M059J (cell line): Measurements from ENCODE around the gene PFKP. TPM values are rescaled to one million over a fixed set of nuclear protein-coding genes. Genes with fewer than 3 reads are reported as not detected.
A peak's percentile ranks its signal among the peaks of the same experiment; 100 is the strongest.

Experiments used
- DNase-seq: peaks from one replicate; pipeline ENCODE4 v3.0.0-alpha.2; 2012; ENCODE audit warnings: low read depth
- total RNA-seq: library from RNA; depleted of rRNA; stranded (reverse); fragments of >200 nt; shearing (Covaris generic); gene quantifications from 2 replicates; pipeline ENCODE4 v1.2.3, GENCODE V29; 2014; rRNA removed

The PFKP gene
- total RNA-seq, result 104 and 158 TPM in 2 replicates

GRCh38 chr10:3067118-3067858, at the start of gene PFKP:
Gene PFKP, plus strand, starts transcription at chr10:3067548. Its CDS starts 48 bp downstream, at chr10:3067596.
- DNase-seq, result peak; percentile 30

- no peak for DNase-seq
These were observed 49.1 kb upstream of the PFKP start for GRCh38 chr10:3018247-3018646.

GRCh38 chr10:3020311-3020710, 47.0 kb upstream of the PFKP start:
- no peak for DNase-seq

DNA sequence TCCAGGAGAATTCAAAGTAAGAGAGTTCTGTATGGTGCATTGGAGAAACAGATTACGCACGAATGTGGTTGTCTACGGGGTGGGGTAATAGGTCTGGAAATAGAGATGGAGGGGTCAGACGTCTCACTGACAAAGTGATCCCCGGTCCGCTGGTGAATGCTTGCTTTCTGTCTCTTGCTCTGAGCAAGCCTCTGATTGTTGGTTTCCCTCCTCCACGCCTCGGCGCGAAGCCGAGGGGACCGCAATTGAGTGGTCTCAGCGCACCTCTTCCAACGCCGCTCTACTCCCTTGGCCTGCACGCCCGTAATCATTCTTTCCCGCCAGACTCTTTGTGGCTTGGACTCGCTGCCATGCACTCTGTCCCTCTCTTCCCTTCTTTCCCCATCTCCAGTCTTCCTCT, 46.5 kb upstream of the PFKP start:
- DNase-seq, result no peak

DNA sequence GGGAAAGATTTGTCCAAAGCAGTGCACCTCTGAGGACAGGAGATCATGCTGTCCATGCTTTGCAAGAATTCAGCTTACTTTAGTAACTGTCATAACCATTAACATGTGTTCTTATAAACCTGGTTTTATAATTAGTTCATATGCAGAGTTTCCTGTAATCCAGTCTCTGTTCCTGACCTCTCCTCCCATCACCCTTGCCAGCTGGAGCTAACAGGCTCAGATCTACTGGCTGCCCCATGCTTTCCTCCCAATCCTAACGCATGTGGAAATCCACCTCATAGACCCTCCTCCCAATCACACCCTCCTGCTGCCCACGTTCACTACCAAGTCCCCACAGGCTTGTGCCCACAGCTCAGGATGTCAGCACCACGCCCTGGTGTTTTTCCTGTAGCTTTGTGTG, 45.3 kb upstream of the PFKP start:
- no peak for DNase-seq

DNA sequence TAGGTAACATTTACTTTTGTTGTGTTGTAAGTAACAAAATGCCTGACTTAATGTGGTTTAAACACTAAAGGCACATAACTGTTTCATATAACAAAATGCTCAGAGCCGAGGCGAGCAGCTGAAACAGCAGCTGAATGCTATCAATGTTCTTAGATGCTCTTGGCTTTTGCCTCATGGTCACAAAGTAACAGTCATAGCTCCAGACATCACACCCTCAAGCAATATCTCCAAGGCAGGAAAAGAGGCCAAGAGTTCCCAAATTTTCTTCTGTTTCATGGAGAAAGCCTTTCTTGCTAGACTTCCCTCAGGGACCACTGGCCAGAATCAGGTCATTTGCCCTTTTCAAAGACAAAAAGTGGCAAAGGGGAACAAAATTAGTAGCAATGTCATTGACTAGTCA, 43.5 kb upstream of the PFKP start:
- DNase-seq, result no peak

GRCh38 chr10:3025026-3025683, 42.2 kb upstream of the PFKP start:
- no peak for DNase-seq

DNA sequence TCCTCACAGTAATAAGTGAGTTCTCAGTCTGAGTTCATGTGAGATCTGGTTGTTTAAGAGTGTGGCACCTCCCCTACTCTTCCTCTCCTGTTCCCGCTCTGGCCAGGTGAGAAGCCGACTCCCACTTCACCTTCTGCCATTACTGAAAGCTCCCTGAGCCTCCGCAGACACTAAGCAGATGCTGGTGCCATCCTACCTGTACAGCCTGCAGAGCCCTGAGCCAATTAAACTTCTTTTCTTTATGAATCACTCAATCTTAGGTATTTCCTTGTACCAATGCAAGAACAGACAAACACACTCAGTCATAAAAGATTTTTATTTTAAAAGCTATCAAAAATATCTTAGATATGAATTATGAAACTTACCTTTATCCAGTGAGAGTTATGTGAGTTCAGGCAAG, 39.5 kb upstream of the PFKP start:
- no peak for DNase-seq

DNA sequence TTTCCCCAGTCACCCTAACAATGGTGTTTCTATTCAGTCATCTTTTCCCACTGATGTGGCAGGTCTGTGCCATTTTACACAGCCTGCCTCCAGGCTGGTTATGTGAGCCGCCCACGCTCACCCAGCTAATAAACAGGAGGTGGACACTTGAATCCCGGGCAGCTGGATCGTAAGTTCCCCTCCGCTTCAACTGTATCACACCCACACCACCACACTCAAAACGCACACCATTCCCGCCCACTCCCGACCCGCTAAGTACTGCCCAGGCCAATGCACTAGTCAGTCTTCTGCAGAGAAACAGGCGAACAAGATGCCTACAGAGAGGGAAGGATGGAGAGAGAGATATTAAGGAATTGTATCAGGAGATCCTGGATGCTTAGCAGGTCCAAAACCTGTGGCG, 38.9 kb upstream of the PFKP start:
- no peak for DNase-seq

DNA sequence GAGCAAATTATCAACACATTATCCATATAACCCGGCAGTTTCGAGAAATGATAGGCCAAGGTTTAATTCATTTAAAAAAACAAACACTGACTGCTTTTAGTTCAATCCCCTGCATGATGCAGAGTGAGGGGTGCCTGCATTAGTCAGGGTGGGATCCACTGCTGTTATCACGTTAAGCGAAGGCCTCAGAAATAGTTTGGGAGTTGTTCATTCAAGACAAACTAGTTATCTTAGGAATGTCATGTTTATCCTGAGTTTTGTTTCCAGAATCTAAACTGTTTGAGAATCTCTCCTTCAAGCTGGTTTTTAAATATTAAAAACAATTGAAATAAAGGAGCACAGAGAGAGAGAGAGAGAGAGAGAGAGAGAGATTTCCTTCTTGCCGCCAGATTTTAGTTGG, 36.6 kb upstream of the PFKP start:
- no peak for DNase-seq

DNA sequence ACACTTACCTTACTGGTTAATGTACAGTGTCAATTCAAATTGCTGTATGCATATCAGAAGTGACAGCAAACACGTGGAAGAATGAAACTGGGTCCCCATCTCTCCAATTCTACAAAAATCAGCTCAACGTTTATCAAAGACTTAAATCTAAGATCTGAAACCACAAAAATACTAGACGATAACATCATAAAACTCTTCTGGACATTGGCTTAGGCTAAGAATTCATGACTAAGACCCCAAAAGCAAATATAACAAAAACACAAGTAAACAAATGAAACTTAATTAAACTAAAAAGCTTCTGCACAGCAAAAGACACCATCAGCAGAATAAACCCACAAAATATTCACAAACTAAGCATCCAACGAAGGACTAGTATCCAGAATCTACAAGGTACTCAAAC, 35.9 kb upstream of the PFKP start:
- peak; percentile 31 for DNase-seq

DNA sequence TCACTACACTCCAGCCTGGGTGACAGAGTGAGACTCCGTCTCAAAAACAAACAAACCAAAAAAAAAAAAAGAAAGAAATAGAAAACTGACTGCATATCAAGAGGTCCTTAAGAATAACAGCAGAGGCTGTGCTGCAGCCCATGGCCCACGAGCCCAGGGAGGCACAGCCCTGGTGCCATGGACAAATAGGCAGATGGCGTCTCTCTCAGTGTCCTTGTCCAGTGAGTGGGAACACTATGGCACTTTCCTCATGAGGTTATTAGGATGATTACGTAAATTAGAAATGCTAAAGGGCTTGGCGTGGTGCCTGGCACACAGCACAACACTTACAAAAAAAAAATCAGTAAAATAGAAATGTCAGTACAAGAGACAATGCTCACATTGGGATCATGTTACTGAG, 33.4 kb upstream of the PFKP start:
- DNase-seq, result no peak

DNA sequence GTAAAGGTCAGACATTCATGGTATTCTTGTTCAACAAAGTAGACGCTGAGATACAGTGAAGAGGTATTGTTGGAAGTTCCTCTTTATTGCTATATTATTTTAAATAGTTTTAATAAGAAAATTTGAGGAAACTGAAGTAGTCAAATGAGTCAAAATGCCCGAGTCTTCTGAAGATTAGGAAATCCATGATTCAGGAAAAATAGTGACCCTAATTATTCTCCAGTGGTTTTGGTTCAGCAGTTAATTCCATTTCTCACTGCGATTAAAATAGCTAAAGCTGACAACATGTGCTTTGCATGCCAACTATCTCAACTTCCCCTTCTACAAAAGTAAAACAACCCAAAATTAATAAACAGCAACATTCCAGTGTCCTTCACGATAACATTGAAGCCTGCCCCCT, 32.7 kb upstream of the PFKP start:
- DNase-seq, result no peak

- no peak for DNase-seq
These were observed 31.0 kb upstream of the PFKP start for GRCh38 chr10:3036155-3037021.

DNA sequence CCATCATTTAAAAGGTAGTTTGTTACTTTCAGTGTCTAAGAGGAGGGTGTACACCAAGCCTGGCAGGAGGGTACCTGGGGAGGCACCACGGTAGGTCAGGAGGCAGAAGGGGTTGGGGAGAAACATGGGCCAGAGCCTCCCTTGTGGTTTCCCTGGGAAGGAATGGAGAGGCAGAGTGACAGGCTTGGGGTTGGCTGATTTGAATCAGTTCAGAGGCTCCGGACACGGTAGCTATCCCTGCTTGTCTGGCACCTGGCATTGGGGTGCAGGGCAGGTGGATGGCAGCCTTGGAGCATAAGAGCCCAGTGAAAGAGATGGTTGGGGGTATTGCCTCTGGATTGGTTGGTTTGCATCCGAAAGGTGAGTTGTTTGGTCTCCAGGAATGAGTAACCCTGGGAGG, 30.2 kb upstream of the PFKP start:
- DNase-seq, result no peak

- DNase-seq, result no peak
These were observed 27.3 kb upstream of the PFKP start for GRCh38 chr10:3040069-3040468.

GRCh38 chr10:3042589-3042988, 24.8 kb upstream of the PFKP start:
- DNase-seq, result no peak

- peak; percentile 66 for DNase-seq
These were observed 23.6 kb upstream of the PFKP start for GRCh38 chr10:3043512-3044368.

DNA sequence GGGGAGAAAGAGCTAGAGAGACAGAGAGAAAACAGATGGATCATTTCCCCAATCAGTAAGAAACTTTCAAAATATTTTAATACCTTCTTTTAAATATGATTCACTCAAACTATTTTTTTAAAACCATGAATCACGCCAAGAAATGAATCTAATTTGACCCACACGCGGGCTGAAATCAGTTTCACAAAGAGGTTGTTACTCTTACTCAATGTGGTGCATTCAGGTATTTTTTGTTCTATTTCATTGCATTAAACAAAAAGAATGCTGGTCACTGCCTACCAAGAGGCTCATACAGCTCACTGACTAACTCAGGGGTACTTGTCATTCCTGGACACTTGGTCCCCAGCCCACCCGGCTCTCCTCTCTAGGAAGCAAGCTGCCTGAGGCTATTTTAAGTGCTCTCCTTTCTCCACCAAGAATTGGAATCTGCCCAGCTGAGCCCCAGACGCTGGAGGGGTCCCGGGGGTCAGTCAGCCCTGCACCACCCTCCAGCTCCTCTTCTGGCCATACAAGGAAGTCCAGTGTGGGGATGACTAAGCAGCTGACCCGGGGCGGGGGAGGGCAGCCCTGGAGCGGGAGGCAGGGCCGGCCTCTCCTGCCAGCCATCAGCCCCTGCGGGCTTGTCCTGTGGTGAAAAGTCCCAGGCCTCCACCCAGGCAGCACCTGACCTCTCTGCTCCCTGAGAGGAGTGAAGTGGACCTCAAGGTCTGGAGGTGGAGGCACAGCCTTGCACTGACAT, 21.7 kb upstream of the PFKP start:
- DNase-seq, result peak; percentile 88

GRCh38 chr10:3046210-3046779, 21.1 kb upstream of the PFKP start:
- DNase-seq, result no peak
